ENCODE measurements around the gene AP3B2.

- no peak for TF ChIP-seq EZH2phosphoT487 (IDR thresholded peaks at IDR 0.05; ENCODE audit: insufficient read depth, low read depth)
- no peak for TF ChIP-seq EZH2 (IDR thresholded peaks at IDR 0.05; ENCODE audit: insufficient read depth, poor library complexity, severe bottlenecking)
Measured at GRCh38 chr15:82677720-82678323, 31.9 kb downstream of the AP3B2 start.

All from GM23248 (cell line).